ENCODE measurements around the gene ITGB4. TPM values are rescaled to one million over a fixed set of nuclear protein-coding genes. Genes with fewer than 3 reads are reported as not detected.

ITGB4 gene
- total and polyA plus RNA-seq, 10 of the 15 experiments (the other 5 are each of a cell fraction or from before 2014, with no cell fraction given) = 0.06 to 1.6 (median 0.27) TPM; not detected in 2

DNA sequence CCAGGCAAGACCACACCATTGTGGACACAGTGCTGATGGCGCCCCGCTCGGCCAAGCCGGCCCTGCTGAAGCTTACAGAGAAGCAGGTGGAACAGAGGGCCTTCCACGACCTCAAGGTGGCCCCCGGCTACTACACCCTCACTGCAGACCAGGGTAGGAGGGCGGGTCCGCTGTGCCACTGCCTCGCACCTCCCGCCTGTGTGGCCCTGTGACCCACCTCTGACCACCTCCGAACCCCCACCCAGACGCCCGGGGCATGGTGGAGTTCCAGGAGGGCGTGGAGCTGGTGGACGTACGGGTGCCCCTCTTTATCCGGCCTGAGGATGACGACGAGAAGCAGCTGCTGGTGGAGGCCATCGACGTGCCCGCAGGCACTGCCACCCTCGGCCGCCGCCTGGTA, 21.1 kb downstream of the ITGB4 start (continued):
- no peak for TF ChIP-seq ZNF217 (IDR thresholded peaks at IDR 0.05)
- TF ChIP-seq MEF2B (IDR thresholded peaks at IDR 0.05; ENCODE audit: partially characterized antibody, poor library complexity, severe bottlenecking) = no peak
- no peak for TF ChIP-seq NFIC (IDR thresholded peaks at IDR 0.05; ENCODE audit: low read depth, low read length)
- TF ChIP-seq, protein P1, sequence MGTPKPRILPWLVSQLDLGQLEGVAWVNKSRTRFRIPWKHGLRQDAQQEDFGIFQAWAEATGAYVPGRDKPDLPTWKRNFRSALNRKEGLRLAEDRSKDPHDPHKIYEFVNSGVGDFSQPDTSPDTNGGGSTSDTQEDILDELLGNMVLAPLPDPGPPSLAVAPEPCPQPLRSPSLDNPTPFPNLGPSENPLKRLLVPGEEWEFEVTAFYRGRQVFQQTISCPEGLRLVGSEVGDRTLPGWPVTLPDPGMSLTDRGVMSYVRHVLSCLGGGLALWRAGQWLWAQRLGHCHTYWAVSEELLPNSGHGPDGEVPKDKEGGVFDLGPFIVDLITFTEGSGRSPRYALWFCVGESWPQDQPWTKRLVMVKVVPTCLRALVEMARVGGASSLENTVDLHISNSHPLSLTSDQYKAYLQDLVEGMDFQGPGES (IDR thresholded peaks at IDR 0.05) = no peak
- no peak for TF ChIP-seq IRF4 (IDR thresholded peaks at IDR 0.05; ENCODE audit: low read depth, low read length)
- TF ChIP-seq, protein P2, sequence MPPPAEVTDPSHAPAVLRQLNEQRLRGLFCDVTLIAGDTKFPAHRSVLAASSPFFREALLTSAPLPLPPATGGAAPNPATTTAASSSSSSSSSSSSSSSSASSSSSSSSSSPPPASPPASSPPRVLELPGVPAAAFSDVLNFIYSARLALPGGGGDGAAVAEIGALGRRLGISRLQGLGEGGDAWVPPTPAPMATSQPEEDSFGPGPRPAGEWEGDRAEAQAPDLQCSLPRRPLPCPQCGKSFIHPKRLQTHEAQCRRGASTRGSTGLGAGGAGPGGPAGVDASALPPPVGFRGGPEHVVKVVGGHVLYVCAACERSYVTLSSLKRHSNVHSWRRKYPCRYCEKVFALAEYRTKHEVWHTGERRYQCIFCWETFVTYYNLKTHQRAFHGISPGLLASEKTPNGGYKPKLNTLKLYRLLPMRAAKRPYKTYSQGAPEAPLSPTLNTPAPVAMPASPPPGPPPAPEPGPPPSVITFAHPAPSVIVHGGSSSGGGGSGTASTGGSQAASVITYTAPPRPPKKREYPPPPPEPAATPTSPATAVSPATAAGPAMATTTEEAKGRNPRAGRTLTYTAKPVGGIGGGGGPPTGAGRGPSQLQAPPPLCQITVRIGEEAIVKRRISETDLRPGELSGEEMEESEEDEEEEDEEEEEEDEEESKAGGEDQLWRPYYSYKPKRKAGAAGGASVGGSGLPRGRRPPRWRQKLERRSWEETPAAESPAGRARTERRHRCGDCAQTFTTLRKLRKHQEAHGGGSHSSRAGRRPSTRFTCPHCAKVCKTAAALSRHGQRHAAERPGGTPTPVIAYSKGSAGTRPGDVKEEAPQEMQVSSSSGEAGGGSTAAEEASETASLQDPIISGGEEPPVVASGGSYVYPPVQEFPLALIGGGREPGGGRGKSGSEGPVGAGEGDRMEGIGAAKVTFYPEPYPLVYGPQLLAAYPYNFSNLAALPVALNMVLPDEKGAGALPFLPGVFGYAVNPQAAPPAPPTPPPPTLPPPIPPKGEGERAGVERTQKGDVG (CRISPR knock-in tag; IDR thresholded peaks at IDR 0.05) = no peak
- TF ChIP-seq POLR2AphosphoS5 (IDR thresholded peaks at IDR 0.05; ENCODE audit: low read length) = no peak
- TF ChIP-seq TCF3 (IDR thresholded peaks at IDR 0.05; ENCODE audit: borderline replicate concordance, insufficient read depth, low read depth, low read length) = no peak
- TF ChIP-seq ZZZ3 (IDR thresholded peaks at IDR 0.05; ENCODE audit: control insufficient read depth, insufficient read length, low read depth) = no peak
- no peak for TF ChIP-seq RUNX3 (IDR thresholded peaks at IDR 0.05; ENCODE audit: low read length)
- TF ChIP-seq MYC (IDR thresholded peaks at IDR 0.05; ENCODE audit: insufficient read depth, insufficient read length, insufficient replicate concordance, low read length, severe bottlenecking) = no peak
- TF ChIP-seq, protein P3, sequence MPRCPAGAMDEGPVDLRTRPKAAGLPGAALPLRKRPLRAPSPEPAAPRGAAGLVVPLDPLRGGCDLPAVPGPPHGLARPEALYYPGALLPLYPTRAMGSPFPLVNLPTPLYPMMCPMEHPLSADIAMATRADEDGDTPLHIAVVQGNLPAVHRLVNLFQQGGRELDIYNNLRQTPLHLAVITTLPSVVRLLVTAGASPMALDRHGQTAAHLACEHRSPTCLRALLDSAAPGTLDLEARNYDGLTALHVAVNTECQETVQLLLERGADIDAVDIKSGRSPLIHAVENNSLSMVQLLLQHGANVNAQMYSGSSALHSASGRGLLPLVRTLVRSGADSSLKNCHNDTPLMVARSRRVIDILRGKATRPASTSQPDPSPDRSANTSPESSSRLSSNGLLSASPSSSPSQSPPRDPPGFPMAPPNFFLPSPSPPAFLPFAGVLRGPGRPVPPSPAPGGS (IDR thresholded peaks at IDR 0.05; ENCODE audit: borderline replicate concordance, insufficient read depth, low read depth, low read length, poor library complexity, severe bottlenecking) = no peak
